Measurements from ENCODE around the gene ESM1.
"Not testable (repeated sequence)": the region's sequence is repeated elsewhere in the genome, so short reads cannot be mapped to it uniquely, and the experiment has no call there.

Gene ESM1

GRCh38 chr5:54985301-54986268, at the start of gene ESM1:
TSS of gene ESM1 (minus strand) at chr5:54985593. CDS start at chr5:54985517, 76 bp downstream.
- DNase-seq: no peak

- DNase-seq: no peak
These were observed 48.2 kb upstream of the ESM1 start for GRCh38 chr5:55033568-55033967.

- DNase-seq: no peak
These were observed 46.1 kb upstream of the ESM1 start for GRCh38 chr5:55031492-55031891.

- no peak for DNase-seq
These were observed 45.4 kb upstream of the ESM1 start for GRCh38 chr5:55030676-55031369.

- no peak for DNase-seq
These were observed 44.8 kb upstream of the ESM1 start for GRCh38 chr5:55030220-55030619.

- DNase-seq: no peak
These were observed 42.2 kb upstream of the ESM1 start for GRCh38 chr5:55027595-55027994.

GRCh38 chr5:55022450-55022849, 37.1 kb upstream of the ESM1 start:
- no peak for DNase-seq

- DNase-seq: no peak
These were observed 36.4 kb upstream of the ESM1 start for GRCh38 chr5:55021821-55022220.

- no peak for DNase-seq
These were observed 36.0 kb upstream of the ESM1 start for GRCh38 chr5:55021410-55021809.

- not testable (repeated sequence) for DNase-seq
These were observed 24.8 kb upstream of the ESM1 start for GRCh38 chr5:55010149-55010548.

GRCh38 chr5:55004729-55005128, 19.3 kb upstream of the ESM1 start:
- no peak for DNase-seq

- no peak for DNase-seq
These were observed 18.2 kb upstream of the ESM1 start for GRCh38 chr5:55003432-55004065.

GRCh38 chr5:55002166-55002565, 16.8 kb upstream of the ESM1 start:
- not testable (repeated sequence) for DNase-seq

- no peak for DNase-seq
These were observed 11.7 kb upstream of the ESM1 start for GRCh38 chr5:54997081-54997480.

- no peak for DNase-seq
These were observed 11.1 kb upstream of the ESM1 start for GRCh38 chr5:54996466-54996865.

GRCh38 chr5:54995168-54995567, 9.8 kb upstream of the ESM1 start:
- no peak for DNase-seq

- DNase-seq: no peak
These were observed 9.2 kb upstream of the ESM1 start for GRCh38 chr5:54994628-54995027.

- DNase-seq: no peak
These were observed 7.9 kb upstream of the ESM1 start for GRCh38 chr5:54993318-54993717.

- DNase-seq: no peak
These were observed 6.0 kb upstream of the ESM1 start for GRCh38 chr5:54991416-54991815.

GRCh38 chr5:54990841-54991258, 5.5 kb upstream of the ESM1 start:
- no peak for DNase-seq

- no peak for DNase-seq
These were observed 3.4 kb upstream of the ESM1 start for GRCh38 chr5:54988817-54989216.

- DNase-seq: no peak
These were observed 2.8 kb upstream of the ESM1 start for GRCh38 chr5:54988218-54988617.

GRCh38 chr5:54986269-54986654, 869 bp upstream of the ESM1 start:
- no peak for DNase-seq

GRCh38 chr5:54981928-54982327, 3.5 kb downstream of the ESM1 start:
- no peak for DNase-seq
